22Rv1 (cell line): Measurements from ENCODE around the gene FKBP7.

Source experiments
- CTCF ChIP-seq: fragments of 450-650 bp; IDR thresholded peaks from 2 replicates; pipeline ENCODE4 v1.5.1; 2017; ENCODE audit warnings: mild to moderate bottlenecking
- ZFX ChIP-seq: fragments of 450-650 bp; IDR thresholded peaks from 2 replicates; pipeline ENCODE4 v1.6.1; 2017; ENCODE audit warnings: antibody characterized with exemption, borderline replicate concordance

GRCh38 chr2:178415979-178416378 is 62.4 kb downstream of the FKBP7 start:
- no peak for TF ChIP-seq CTCF
- no peak for TF ChIP-seq ZFX
